Esophagus muscularis mucosa (tissue), 4 donors: Measurements from ENCODE around the gene ANTXRL. TPM values are rescaled to one million over a fixed set of nuclear protein-coding genes. Genes with fewer than 3 reads are reported as not detected.
"Not testable (repeated sequence)": the region's sequence is repeated elsewhere in the genome, so short reads cannot be mapped to it uniquely, and the experiment has no call there.

Source experiments
- DNase-seq: peaks from one replicate; pipeline ENCODE4 v3.0.0-alpha.2; 2017; ENCODE audit errors: extremely low spot score
- H3K27ac ChIP-seq, 4 donors: fragments of 200-600 bp; sonication (generic); replicated peaks in 1 of 4; 1 replicate in 3 of 4; 2 replicates in 1 of 4; pipeline ENCODE4 v1.5.1; 2016 to 2019; ENCODE audit warnings: mild to moderate bottlenecking in 1 of 4
- H3K27me3 ChIP-seq, 4 donors: fragments of 200-600 bp; sonication (generic); one replicate each; pipeline versions ENCODE4 v1.5.1 to v1.6.0; 2016 to 2019
- H3K36me3 ChIP-seq, 4 donors: fragments of 200-600 bp; sonication (generic); one replicate each; pipeline ENCODE4 v1.5.1; 2016 to 2019
- H3K4me1 ChIP-seq, 4 donors: fragments of 200-600 bp; sonication (generic); one replicate each; pipeline ENCODE4 v1.5.1; 2016 to 2019
- H3K4me3 ChIP-seq, 4 donors: fragments of 200-600 bp; sonication (generic); 1 replicate in 2 of 4; 2 replicates in 2 of 4; pipeline ENCODE4 v1.5.1; 2016 to 2019; ENCODE audit warnings: mild to moderate bottlenecking in 4 of 4, moderate library complexity in 1 of 4
- H3K9me3 ChIP-seq, 4 donors: fragments of 200-600 bp; sonication (generic); 1 replicate in 3 of 4; 2 replicates in 1 of 4; pipeline ENCODE4 v1.5.1; 2016 to 2019
- EP300 ChIP-seq: sonication (generic); formaldehyde crosslinking; IDR thresholded peaks from one replicate; pipeline ENCODE4 v1.6.1; 2017; ENCODE audit warnings: antibody characterized with exemption
- POLR2A ChIP-seq: fragments of 450-650 bp; IDR thresholded peaks from one replicate; pipeline ENCODE4 v1.6.1; 2017; ENCODE audit warnings: antibody characterized with exemption, moderate library complexity, mild to moderate bottlenecking, low read depth
- POLR2AphosphoS5 ChIP-seq, 2 donors: sonication (generic); formaldehyde crosslinking; IDR thresholded peaks; one replicate each; pipeline ENCODE4 v1.6.1; 2017; ENCODE audit warnings: antibody characterized with exemption in 2 of 2
- WGBS: methylation state at CpG from one replicate; pipeline ENCODE4 v1.1.5; 2018; 5-methylcytosine and 5-hydroxymethylcytosine counted together
- intact Hi-C: fragments of 100-400 bp; cut with DNase I; formaldehyde crosslinking; loops from one replicate; pipeline ENCODE4 v1.15.1; 2023
- total RNA-seq, 4 donors: library from RNA; depleted of rRNA; stranded (reverse); fragments of >200 nt; gene quantifications; one replicate each; pipeline versions ENCODE4 v1.1.0 to v1.2.1, GENCODE V29; 2016
- TF ChIP-seq, protein P1 (sequence below), 3 experiments: fragments of 200-600 bp in 2 of 3; fragments of 450-650 bp in 1 of 3; sonication (generic) in 2 of 3; IDR thresholded peaks; one replicate each; pipeline ENCODE4 v1.5.1; 2017 to 2019; ENCODE audit warnings: antibody characterized with exemption in 3 of 3, mild to moderate bottlenecking in 2 of 3, moderate library complexity in 1 of 3

The ANTXRL gene
- total RNA-seq, 4 donors from 2014 or later: not detected

- H3K36me3 ChIP-seq: no peaks in the 10 kb centered on the region
- H3K27ac ChIP-seq: no peak overlapping the region
- no peak for DNase-seq
- 89% methylated on average over 2 of the region's 4 CpGs for WGBS
- no peaks in the 10 kb centered on the region for H3K27me3 ChIP-seq
- H3K4me3 ChIP-seq: no peak overlapping the region
- TF ChIP-seq POLR2A (no peak), EP300 (no peak), POLR2AphosphoS5 (IDR thresholded peaks at IDR 0.05) (no peak)
- TF ChIP-seq, protein P1, sequence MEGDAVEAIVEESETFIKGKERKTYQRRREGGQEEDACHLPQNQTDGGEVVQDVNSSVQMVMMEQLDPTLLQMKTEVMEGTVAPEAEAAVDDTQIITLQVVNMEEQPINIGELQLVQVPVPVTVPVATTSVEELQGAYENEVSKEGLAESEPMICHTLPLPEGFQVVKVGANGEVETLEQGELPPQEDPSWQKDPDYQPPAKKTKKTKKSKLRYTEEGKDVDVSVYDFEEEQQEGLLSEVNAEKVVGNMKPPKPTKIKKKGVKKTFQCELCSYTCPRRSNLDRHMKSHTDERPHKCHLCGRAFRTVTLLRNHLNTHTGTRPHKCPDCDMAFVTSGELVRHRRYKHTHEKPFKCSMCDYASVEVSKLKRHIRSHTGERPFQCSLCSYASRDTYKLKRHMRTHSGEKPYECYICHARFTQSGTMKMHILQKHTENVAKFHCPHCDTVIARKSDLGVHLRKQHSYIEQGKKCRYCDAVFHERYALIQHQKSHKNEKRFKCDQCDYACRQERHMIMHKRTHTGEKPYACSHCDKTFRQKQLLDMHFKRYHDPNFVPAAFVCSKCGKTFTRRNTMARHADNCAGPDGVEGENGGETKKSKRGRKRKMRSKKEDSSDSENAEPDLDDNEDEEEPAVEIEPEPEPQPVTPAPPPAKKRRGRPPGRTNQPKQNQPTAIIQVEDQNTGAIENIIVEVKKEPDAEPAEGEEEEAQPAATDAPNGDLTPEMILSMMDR (IDR thresholded peaks at IDR 0.05): no peak
- H3K4me1 ChIP-seq: peaks cover 0 to 5% (median 0%) of the 10 kb centered on the region in 4 donors
- H3K9me3 ChIP-seq: no peaks in the 10 kb centered on the region
- intact Hi-C loops: no loop called here
These were observed 32.3 kb upstream of the ANTXRL start for GRCh38 chr10:46254467-46254866.

GRCh38 chr10:46255210-46255609, 31.6 kb upstream of the ANTXRL start:
- H3K4me3 ChIP-seq, H3K27me3 ChIP-seq, H3K9me3 ChIP-seq, H3K36me3 ChIP-seq, H3K27ac ChIP-seq, H3K4me1 ChIP-seq, intact Hi-C loops, DNase-seq: not testable (repeated sequence)
- 84% methylated on average over 3 of the region's 3 CpGs for WGBS

GRCh38 chr10:46255801-46256747, 30.7 kb upstream of the ANTXRL start:
- intact Hi-C loops: no loop called here

GRCh38 chr10:46257099-46257498, 29.7 kb upstream of the ANTXRL start:
- Histone ChIP-seq H3K27me3 (no peaks in the 10 kb centered on the region), H3K36me3 (no peaks in the 10 kb centered on the region), H3K27ac (no peak overlapping the region), H3K4me3 (no peak overlapping the region), H3K4me1 (peaks cover 0 to 5% (median 0%) of the 10 kb centered on the region in 4 donors), H3K9me3 (no peaks in the 10 kb centered on the region)
- DNase-seq: peak; percentile 90
- TF ChIP-seq, protein P1 (IDR thresholded peaks at IDR 0.05): no peak
- TF ChIP-seq POLR2AphosphoS5 (IDR thresholded peaks at IDR 0.05) (no peak), EP300 (no peak), POLR2A (no peak)
- intact Hi-C loops: no loop called here
- 88% methylated on average over 4 of the region's 4 CpGs for WGBS

More at GRCh38 chr10:46255801-46256747, 30.7 kb upstream of the ANTXRL start:
- H3K27me3 ChIP-seq: no peaks in the 10 kb centered on the region
- no peak overlapping the region for H3K4me3 ChIP-seq
- H3K36me3 ChIP-seq: no peaks in the 10 kb centered on the region
- H3K9me3 ChIP-seq: no peaks in the 10 kb centered on the region
- 60% methylated on average over 15 of the region's 15 CpGs for WGBS
- peaks cover 0 to 5% (median 0%) of the 10 kb centered on the region in 4 donors for H3K4me1 ChIP-seq
- TF ChIP-seq POLR2A (no peak), EP300 (no peak), POLR2AphosphoS5 (IDR thresholded peaks at IDR 0.05) (peak in 1 of 2 donors; percentile 13)
- TF ChIP-seq, protein P1 (IDR thresholded peaks at IDR 0.05): peak in 2 of 3 experiments; percentile 13 to 30
- no peak overlapping the region for H3K27ac ChIP-seq
- peak; percentile 91 for DNase-seq

GRCh38 chr10:46262906-46263560, 23.8 kb upstream of the ANTXRL start:
- H3K27me3 ChIP-seq, H3K9me3 ChIP-seq, intact Hi-C loops, H3K4me3 ChIP-seq, H3K27ac ChIP-seq, H3K36me3 ChIP-seq, DNase-seq, H3K4me1 ChIP-seq: not testable (repeated sequence)
- WGBS: 90% methylated on average over 6 of the region's 6 CpGs
